HL-60 (cell line): ENCODE data around the gene BANF1.

Experiments used
- CTCF ChIP-seq: IDR thresholded peaks from one replicate; pipeline ENCODE4 v1.5.1; 2011; ENCODE audit warnings: low read length, control low read depth, inconsistent platforms; ENCODE audit not compliant: insufficient read depth
- GABPA ChIP-seq: IDR thresholded peaks from 2 replicates; pipeline ENCODE4 v1.6.1; 2012; ENCODE audit warnings: low read depth
- POLR2AphosphoS5 ChIP-seq: IDR thresholded peaks from 2 replicates; pipeline ENCODE4 v1.6.1; 2012; ENCODE audit warnings: low read depth
- REST ChIP-seq: IDR thresholded peaks from 2 replicates; pipeline ENCODE4 v1.6.1; 2012; ENCODE audit warnings: low read depth; ENCODE audit not compliant: insufficient replicate concordance

GRCh38 chr11:66050581-66051231 is 48.4 kb downstream of the BANF1 start:
- TF ChIP-seq GABPA (no peak), CTCF (no peak), POLR2AphosphoS5 (no peak), REST (no peak)
